NCI-H146 treated with DMSO at 0.1 percent for 48 hours (cell line): ENCODE data around the gene NRSN2.
"Not testable (repeated sequence)": the region's sequence is repeated elsewhere in the genome, so short reads cannot be mapped to it uniquely, and the experiment has no call there.

ENCODE experiments used
- DNase-seq: peaks from one replicate; lab custom pipeline; 2025; ENCODE audit not compliant: unreplicated experiment; lab: John Stamatoyannopoulos, UW

Gene NRSN2

GRCh38 chr20:373171-373890, 26.4 kb downstream of the NRSN2 start:
- DNase-seq = no peak

GRCh38 chr20:375265-375889, 28.5 kb downstream of the NRSN2 start:
- DNase-seq = no peak

- DNase-seq = no peak
These were observed 29.2 kb downstream of the NRSN2 start for GRCh38 chr20:376089-376488.

GRCh38 chr20:376750-377149, 29.8 kb downstream of the NRSN2 start:
- no peak for DNase-seq

- not testable (repeated sequence) for DNase-seq
These were observed 30.7 kb downstream of the NRSN2 start for GRCh38 chr20:377578-377977.

- DNase-seq = no peak
These were observed 32.0 kb downstream of the NRSN2 start for GRCh38 chr20:378961-379336.

- DNase-seq = peak; percentile 56
These were observed 34.1 kb downstream of the NRSN2 start for GRCh38 chr20:380763-381580.

- peak; percentile 50 for DNase-seq
These were observed 34.8 kb downstream of the NRSN2 start for GRCh38 chr20:381581-382290.

- no peak for DNase-seq
These were observed 35.6 kb downstream of the NRSN2 start for GRCh38 chr20:382291-383115.

- no peak for DNase-seq
These were observed 37.0 kb downstream of the NRSN2 start for GRCh38 chr20:383889-384288.

- no peak for DNase-seq
These were observed 37.8 kb downstream of the NRSN2 start for GRCh38 chr20:384723-385122.

GRCh38 chr20:385448-385847, 38.5 kb downstream of the NRSN2 start:
- no peak for DNase-seq

GRCh38 chr20:386634-387033, 39.7 kb downstream of the NRSN2 start:
- not testable (repeated sequence) for DNase-seq

GRCh38 chr20:387520-387919, 40.6 kb downstream of the NRSN2 start:
- no peak for DNase-seq

- no peak for DNase-seq
These were observed 41.4 kb downstream of the NRSN2 start for GRCh38 chr20:388034-388994.

GRCh38 chr20:389220-389619, 42.3 kb downstream of the NRSN2 start:
- DNase-seq = no peak

GRCh38 chr20:391041-391711, 44.3 kb downstream of the NRSN2 start:
- no peak for DNase-seq

- DNase-seq = not testable (repeated sequence)
These were observed 46.4 kb downstream of the NRSN2 start for GRCh38 chr20:393296-393695.

- no peak for DNase-seq
These were observed 49.3 kb downstream of the NRSN2 start for GRCh38 chr20:396252-396618.
